Fibroblast of pulmonary artery (primary cell): ENCODE results near the gene CFAP54.
A peak's percentile ranks its signal among the peaks of the same experiment; 100 is the strongest.

Source experiments
- DNase-seq: peaks from one replicate; pipeline ENCODE4 v3.0.0-alpha.2; 2010; ENCODE audit warnings: low read depth
- H3K4me3 ChIP-seq: replicated peaks from 2 replicates; pipeline ENCODE4 v1.5.1; 2011; ENCODE audit warnings: low read depth, mild to moderate bottlenecking, control low read depth, low read length, moderate library complexity
- CTCF ChIP-seq: IDR thresholded peaks from 2 replicates; pipeline ENCODE4 v1.5.1; 2011; ENCODE audit warnings: mild to moderate bottlenecking, control low read depth, low read length, inconsistent platforms; ENCODE audit errors: missing control alignments

The CFAP54 gene

GRCh38 chr12:96803969-96804368 lies 314.6 kb downstream of the CFAP54 start:
- DNase-seq: no peak
- TF ChIP-seq CTCF: no peak
- H3K4me3 ChIP-seq: no peak overlapping the region

- H3K4me3 ChIP-seq: no peak overlapping the region
- TF ChIP-seq CTCF: no peak
- DNase-seq: no peak
Measured at GRCh38 chr12:96806272-96806671, 316.9 kb downstream of the CFAP54 start.

- no peak overlapping the region for H3K4me3 ChIP-seq
- TF ChIP-seq CTCF: no peak
- DNase-seq: no peak
Measured at GRCh38 chr12:96807741-96808140, 318.4 kb downstream of the CFAP54 start.

- DNase-seq: no peak
- no peak for TF ChIP-seq CTCF
- H3K4me3 ChIP-seq: no peak overlapping the region
Measured at GRCh38 chr12:96808587-96808986, 319.2 kb downstream of the CFAP54 start.

GRCh38 chr12:96809522-96809921 lies 320.1 kb downstream of the CFAP54 start:
- H3K4me3 ChIP-seq: no peak overlapping the region
- DNase-seq: no peak
- no peak for TF ChIP-seq CTCF

- H3K4me3 ChIP-seq: no peak overlapping the region
- no peak for TF ChIP-seq CTCF
- peak; percentile 19 for DNase-seq
Measured at GRCh38 chr12:96810057-96810456, 320.7 kb downstream of the CFAP54 start.

GRCh38 chr12:96810477-96810876 lies 321.1 kb downstream of the CFAP54 start:
- peak; percentile 38 for DNase-seq
- no peak for TF ChIP-seq CTCF
- no peak overlapping the region for H3K4me3 ChIP-seq
